Neural progenitor cell (in vitro differentiated cells): ENCODE results near the gene LYPD5.

Source experiments
- CTCF ChIP-seq: fragments of 200-600 bp; sonication (generic); IDR thresholded peaks from 2 replicates; pipeline ENCODE4 v1.5.1; 2017; ENCODE audit warnings: antibody characterized with exemption, mild to moderate bottlenecking
- EZH2 ChIP-seq: fragments of 200-600 bp; sonication (generic); IDR thresholded peaks from 2 replicates; pipeline ENCODE4 v1.6.1; 2017; ENCODE audit warnings: antibody characterized with exemption, mild to moderate bottlenecking, moderate library complexity
- EZH2phosphoT487 ChIP-seq: fragments of 200-600 bp; sonication (generic); IDR thresholded peaks from 2 replicates; pipeline ENCODE4 v1.6.1; 2017; ENCODE audit warnings: antibody characterized with exemption

- TF ChIP-seq CTCF (no peak), EZH2 (no peak), EZH2phosphoT487 (no peak)
Measured at GRCh38 chr19:43755256-43755801, 46.9 kb downstream of the LYPD5 start.
